Smooth muscle cell of trachea (primary cell): Measurements from ENCODE around the gene RPS26. TPM values are rescaled to one million over a fixed set of nuclear protein-coding genes. Genes with fewer than 3 reads are reported as not detected.

ENCODE experiments used
- total RNA-seq: library from RNA; depleted of rRNA; stranded (reverse); fragments of >200 nt; gene quantifications from 2 replicates; pipeline ENCODE4 v1.2.1, GENCODE V29; 2014

The RPS26 gene
- 136 and 411 TPM in 2 replicates for total RNA-seq

GRCh38 chr12:56041552-56042429, at the start of gene RPS26:
RPS26 (plus strand) TSS chr12:56041918; CDS start chr12:56042167, 249 bp downstream.

GRCh38 chr12:55996715-55997534, 44.8 kb upstream of the RPS26 start, which contains the start of gene SUOX:
SUOX (plus strand) TSS chr12:55997276; CDS start chr12:56002222, 4,946 bp downstream.

GRCh38 chr12:56020423-56021184, 21.1 kb upstream of the RPS26 start, which contains the start of gene IKZF4:
IKZF4 (plus strand) TSS chr12:56021043; CDS start chr12:56021494, 451 bp downstream.

GRCh38 chr12:56079723-56080555, 38.2 kb downstream of the RPS26 start, which contains the start of gene ERBB3:
ERBB3 (plus strand) TSS chr12:56080165; CDS start chr12:56080301, 136 bp downstream.

Other genes starting within 250 kb of the RPS26 start
- 63.2 and 108 TPM in 2 replicates for gene SARNP, start 224.2 kb upstream of the RPS26 start, total RNA-seq
- 12.2 and 24.9 TPM in 2 replicates for gene ORMDL2, start 223.9 kb upstream of the RPS26 start, total RNA-seq
- 72.8 and 74.6 TPM in 2 replicates for gene DNAJC14, start 212.3 kb upstream of the RPS26 start, total RNA-seq
- gene MMP19, start 199.0 kb upstream of the RPS26 start, total RNA-seq, result 8.4 and 12.1 TPM in 2 replicates
- gene PYM1, start 114.0 kb upstream of the RPS26 start, total RNA-seq, result 34.2 and 36.5 TPM in 2 replicates
- 68.6 and 74.2 TPM in 2 replicates for gene DGKA, start 110.8 kb upstream of the RPS26 start, total RNA-seq
- gene PMEL, start 75.9 kb upstream of the RPS26 start, total RNA-seq, result 0.33 and 1.6 TPM in 2 replicates
- gene CDK2, start 75.1 kb upstream of the RPS26 start, total RNA-seq, result 13.4 and 21.1 TPM in 2 replicates
- gene RAB5B, start 67.8 kb upstream of the RPS26 start, total RNA-seq, result 65.5 and 66.2 TPM in 2 replicates
- gene SUOX, start 44.6 kb upstream of the RPS26 start, total RNA-seq, result 17.5 and 19.0 TPM in 2 replicates
- 1.2 and 1.7 TPM in 2 replicates for gene IKZF4, start 20.9 kb upstream of the RPS26 start, total RNA-seq
- 0.33 and 2.3 TPM in 2 replicates for gene ERBB3, start 38.2 kb downstream of the RPS26 start, total RNA-seq
- gene PA2G4, start 62.6 kb downstream of the RPS26 start, total RNA-seq, result 101 and 138 TPM in 2 replicates
- 1,465 and 2,446 TPM in 2 replicates for gene RPL41, start 74.7 kb downstream of the RPS26 start, total RNA-seq
- 4.4 and 5.6 TPM in 2 replicates for gene ZC3H10, start 76.3 kb downstream of the RPS26 start, total RNA-seq
- gene ESYT1, start 86.3 kb downstream of the RPS26 start, total RNA-seq, result 396 and 399 TPM in 2 replicates
- gene MYL6B, start 110.7 kb downstream of the RPS26 start, total RNA-seq, result 68.3 and 89.3 TPM in 2 replicates
- 1,139 and 2,051 TPM in 2 replicates for gene MYL6, start 116.4 kb downstream of the RPS26 start, total RNA-seq
- 42.6 and 58.9 TPM in 2 replicates for gene SMARCC2, start 147.6 kb downstream of the RPS26 start, total RNA-seq
- 82.5 and 144 TPM in 2 replicates for gene RNF41, start 180.0 kb downstream of the RPS26 start, total RNA-seq
- 27.0 and 29.2 TPM in 2 replicates for gene NABP2, start 182.4 kb downstream of the RPS26 start, total RNA-seq
- gene SLC39A5, start 188.1 kb downstream of the RPS26 start, total RNA-seq, result not detected in 2 replicates
- 14.0 and 15.9 TPM in 2 replicates for gene ANKRD52, start 216.5 kb downstream of the RPS26 start, total RNA-seq
- 8.6 and 11.9 TPM in 2 replicates for gene COQ10A, start 225.0 kb downstream of the RPS26 start, total RNA-seq